HG03575 (cell line): ENCODE data around the gene ZNF765.
"Not testable (repeated sequence)": the region's sequence is repeated elsewhere in the genome, so short reads cannot be mapped to it uniquely, and the experiment has no call there.

Experiments
- ATAC-seq: cut with Tn5 transposase; IDR thresholded peaks from one replicate; pipeline ENCODE4 v1.9.1; 2021; ENCODE audit not compliant: unreplicated experiment, insufficient number of reproducible peaks, low FRiP score; ENCODE audit errors: extremely low read depth

ZNF765 gene

GRCh38 chr19:53409505-53410204, 14.7 kb downstream of the ZNF765 start:
- ATAC-seq = no peak

- not testable (repeated sequence) for ATAC-seq
Observed at GRCh38 chr19:53420520-53421315, 25.8 kb downstream of the ZNF765 start.

GRCh38 chr19:53422551-53422950, 27.6 kb downstream of the ZNF765 start:
- ATAC-seq = no peak

- not testable (repeated sequence) for ATAC-seq
Observed at GRCh38 chr19:53423074-53423473, 28.1 kb downstream of the ZNF765 start.

- ATAC-seq = not testable (repeated sequence)
Observed at GRCh38 chr19:53423680-53424079, 28.7 kb downstream of the ZNF765 start.

- no peak for ATAC-seq
Observed at GRCh38 chr19:53424968-53425597, 30.1 kb downstream of the ZNF765 start.

- no peak for ATAC-seq
Observed at GRCh38 chr19:53431399-53432087, 36.6 kb downstream of the ZNF765 start, which contains the start of gene ZNF761. TSS of gene ZNF761 (plus strand) at chr19:53431984. CDS start at chr19:53447269, 15,285 bp downstream.

- no peak for ATAC-seq
Observed at GRCh38 chr19:53432088-53432661, 37.2 kb downstream of the ZNF765 start.

- ATAC-seq = not testable (repeated sequence)
Observed at GRCh38 chr19:53443809-53444208, 48.9 kb downstream of the ZNF765 start.

- ATAC-seq = not testable (repeated sequence)
Observed at GRCh38 chr19:53447196-53447595, 52.2 kb downstream of the ZNF765 start.

- no peak for ATAC-seq
Observed at GRCh38 chr19:53455828-53456227, 60.9 kb downstream of the ZNF765 start.

- ATAC-seq = not testable (repeated sequence)
Observed at GRCh38 chr19:53460131-53460721, 65.3 kb downstream of the ZNF765 start.

- no peak for ATAC-seq
Observed at GRCh38 chr19:53461866-53462265, 66.9 kb downstream of the ZNF765 start.

- no peak for ATAC-seq
Observed at GRCh38 chr19:53462861-53463260, 67.9 kb downstream of the ZNF765 start.

GRCh38 chr19:53463263-53463662, 68.3 kb downstream of the ZNF765 start:
- no peak for ATAC-seq

- no peak for ATAC-seq
Observed at GRCh38 chr19:53466726-53467484, 72.0 kb downstream of the ZNF765 start.

GRCh38 chr19:53467485-53468262, 72.7 kb downstream of the ZNF765 start, which contains the start of gene ZNF813:
TSS of gene ZNF813 (plus strand) at chr19:53467733. CDS start at chr19:53483823, 16,090 bp downstream.
- no peak for ATAC-seq
